GM23338 (cell line): ENCODE data around the gene ACOT2. TPM values are rescaled to one million over a fixed set of nuclear protein-coding genes. Genes with fewer than 3 reads are reported as not detected.

Experiments
- ATAC-seq: fragments of 200-7000 bp; cut with Tn5 transposase; 3 replicates; pipeline ENCODE4 v1.9.1; 2020
- DNase-seq: peaks from one replicate; pipeline ENCODE4 v3.0.0-alpha.2; 2015; ENCODE audit warnings: low spot score
- H2AFZ ChIP-seq: fragments of 200-600 bp; sonication (generic); 2 replicates; pipeline ENCODE4 v1.8.0; 2016; ENCODE audit warnings: antibody characterized with exemption, mild to moderate bottlenecking, moderate library complexity
- H3F3A ChIP-seq: fragments of 200-600 bp; sonication (generic); replicated peaks from 2 replicates; pipeline ENCODE4 v1.8.0; 2017; ENCODE audit warnings: antibody characterized with exemption, mixed run types, low read depth
- H3K27ac ChIP-seq: fragments of 200-600 bp; sonication (generic); 2 replicates; pipeline ENCODE4 v1.6.1; 2016; ENCODE audit warnings: low read depth
- H3K27me3 ChIP-seq: fragments of 200-600 bp; sonication (generic); 2 replicates; pipeline ENCODE4 v1.8.0; 2016; ENCODE audit warnings: mild to moderate bottlenecking, mixed run types, moderate library complexity; ENCODE audit not compliant: insufficient read depth
- H3K36me3 ChIP-seq: fragments of 200-600 bp; sonication (generic); 2 replicates; pipeline ENCODE4 v1.8.0; 2016; ENCODE audit warnings: mild to moderate bottlenecking; ENCODE audit not compliant: insufficient read depth
- H3K4me1 ChIP-seq: fragments of 200-600 bp; sonication (generic); 2 replicates; pipeline ENCODE4 v1.8.0; 2016; ENCODE audit warnings: mild to moderate bottlenecking, moderate library complexity; ENCODE audit not compliant: insufficient read depth
- H3K4me2 ChIP-seq: fragments of 200-600 bp; sonication (generic); 2 replicates; pipeline ENCODE4 v1.7.1; 2017; ENCODE audit warnings: mixed run types
- H3K4me3 ChIP-seq: fragments of 200-600 bp; sonication (generic); 2 replicates; pipeline ENCODE4 v1.6.1; 2016; ENCODE audit warnings: mixed run types
- H3K79me2 ChIP-seq: fragments of 200-600 bp; sonication (generic); replicated peaks from 2 replicates; pipeline ENCODE4 v1.8.0; 2017; ENCODE audit warnings: mild to moderate bottlenecking; ENCODE audit not compliant: insufficient read depth
- H3K9me2 ChIP-seq: fragments of 200-600 bp; sonication (generic); 2 replicates; pipeline ENCODE4 v1.8.0; 2017; ENCODE audit not compliant: insufficient read depth
- H4K20me1 ChIP-seq: fragments of 200-600 bp; sonication (generic); replicated peaks from 2 replicates; pipeline ENCODE4 v1.8.0; 2017; ENCODE audit warnings: mild to moderate bottlenecking; ENCODE audit not compliant: insufficient read depth
- H3K27ac Mint-ChIP-seq: 2 replicates; pipeline ENCODE4 v1.8.0; 2020; ENCODE audit warnings: inconsistent platforms, mild to moderate bottlenecking, moderate library complexity, mixed read lengths
- H3K27me3 Mint-ChIP-seq: 3 replicates; pipeline ENCODE4 v1.8.0; 2022; ENCODE audit warnings: low read depth, mild to moderate bottlenecking, moderate library complexity, mixed read lengths, inconsistent platforms; ENCODE audit not compliant: insufficient read depth, poor library complexity
- H3K36me3 Mint-ChIP-seq: 3 replicates; pipeline ENCODE4 v1.8.0; 2021; ENCODE audit warnings: low read depth, mild to moderate bottlenecking, inconsistent platforms, moderate library complexity, mixed read lengths
- H3K4me1 Mint-ChIP-seq: 3 replicates; pipeline ENCODE4 v1.8.0; 2020; ENCODE audit warnings: mild to moderate bottlenecking, inconsistent platforms, mixed read lengths
- H3K4me3 Mint-ChIP-seq: 3 replicates; pipeline ENCODE4 v1.8.0; 2021; ENCODE audit warnings: moderate library complexity, mild to moderate bottlenecking, inconsistent platforms, mixed read lengths
- H3K9me3 Mint-ChIP-seq: 3 replicates; pipeline ENCODE4 v1.8.0; 2020; ENCODE audit warnings: moderate library complexity, mild to moderate bottlenecking, inconsistent platforms, mixed read lengths
- CREB1 ChIP-seq: fragments of 250-450 bp; sonication (Bioruptor Pico); IDR thresholded peaks from 2 replicates; pipeline ENCODE4 v1.5.0; 2020; ENCODE audit warnings: low read depth, mild to moderate bottlenecking, moderate library complexity
- EZH2 ChIP-seq: fragments of 200-600 bp; sonication (generic); IDR thresholded peaks from one replicate; pipeline ENCODE4 v1.8.0; 2017; ENCODE audit warnings: antibody characterized with exemption, mild to moderate bottlenecking, low read depth; ENCODE audit not compliant: unreplicated experiment
- EZH2phosphoT487 ChIP-seq: fragments of 200-600 bp; sonication (generic); IDR thresholded peaks from one replicate; pipeline ENCODE4 v1.8.1; 2018; ENCODE audit warnings: antibody characterized with exemption; ENCODE audit not compliant: unreplicated experiment
- JUNB ChIP-seq: IDR thresholded peaks from one replicate; pipeline ENCODE4 v1.6.1; 2016; ENCODE audit warnings: antibody characterized with exemption; ENCODE audit not compliant: unreplicated experiment
- REST ChIP-seq: IDR thresholded peaks from one replicate; pipeline ENCODE4 v1.6.1; 2018; ENCODE audit warnings: antibody characterized with exemption; ENCODE audit not compliant: unreplicated experiment
- STAT1 ChIP-seq: IDR thresholded peaks from one replicate; pipeline ENCODE4 v1.6.1; 2016; ENCODE audit warnings: antibody characterized with exemption; ENCODE audit not compliant: unreplicated experiment
- ZNF114 ChIP-seq: fragments of 250-450 bp; sonication (Bioruptor Pico); IDR thresholded peaks from 2 replicates; pipeline ENCODE4 v1.5.0; 2020; ENCODE audit warnings: mild to moderate bottlenecking, moderate library complexity
- ZNF331 ChIP-seq: fragments of 250-450 bp; sonication (Bioruptor Pico); IDR thresholded peaks from 2 replicates; pipeline ENCODE4 v1.5.0; 2020; ENCODE audit warnings: low read depth, mild to moderate bottlenecking, moderate library complexity
- ZNF462 ChIP-seq: fragments of 250-450 bp; sonication (Bioruptor Pico); IDR thresholded peaks from 2 replicates; pipeline ENCODE4 v1.5.0; 2020; ENCODE audit warnings: mild to moderate bottlenecking, moderate library complexity
- polyA plus RNA-seq: library from polyadenylated mRNA; unstranded; fragments of >200 nt; fragmentation: Nextera tagmentation; extraction: Ambion mirVana; gene quantifications from 2 replicates; pipeline ENCODE4 v1.2.1, GENCODE V29; 2016
- total RNA-seq: library from RNA; depleted of rRNA; stranded (reverse); fragments of >200 nt; shearing (Covaris generic); gene quantifications from 2 replicates; pipeline ENCODE4 v1.2.3, GENCODE V29; 2014

ACOT2 gene
- total and polyA plus RNA-seq, 2 experiments from 2014 or later: 9.6 to 10.7 TPM

- TF ChIP-seq ZNF462 (CRISPR knock-in tag) (no peak), JUNB (no peak), STAT1 (no peak), EZH2phosphoT487 (no peak)
These were observed 44.5 kb downstream of the ACOT2 start (continued) for GRCh38 chr14:73613419-73613963.

GRCh38 chr14:73616831-73617230, 47.8 kb downstream of the ACOT2 start:
- H3K9me3 Mint-ChIP-seq: no peaks in the 10 kb centered on the region
- peaks cover 15% of the 10 kb centered on the region for H3K27me3 Mint-ChIP-seq
- no peaks in the 10 kb centered on the region for H3K36me3 Mint-ChIP-seq
- peaks cover 7% of the 10 kb centered on the region for H3K4me1 Mint-ChIP-seq
- no peak for ATAC-seq
- H3K4me3 Mint-ChIP-seq: no peak overlapping the region
- Histone ChIP-seq H3K4me1 (peaks cover 7% of the 10 kb centered on the region; the same call in 1 of the 2 replicates), H3K4me2 (no peak overlapping the region), H3F3A (peaks cover 8% of the 10 kb centered on the region; the same call in 1 of the 2 replicates), H3K79me2 (no peaks in the 10 kb centered on the region), H3K27ac (no peak overlapping the region), H2AFZ (no peak overlapping the region), H3K27me3 (peaks cover 17% of the 10 kb centered on the region), H3K36me3 (no peaks in the 10 kb centered on the region), H3K9me2 (no peaks in the 10 kb centered on the region), H3K4me3 (no peak overlapping the region), H4K20me1 (0 out of 2 replicates have a peak, but pooled peaks cover 3% of the 10 kb centered on the region)
- H3K27ac Mint-ChIP-seq: no peak overlapping the region
- no peak for DNase-seq
- TF ChIP-seq EZH2 (no peak), ZNF114 (CRISPR knock-in tag) (no peak), JUNB (no peak), CREB1 (CRISPR knock-in tag) (no peak), ZNF331 (CRISPR knock-in tag) (no peak), REST (no peak)
